ENCODE results near the gene IDUA.

DNA sequence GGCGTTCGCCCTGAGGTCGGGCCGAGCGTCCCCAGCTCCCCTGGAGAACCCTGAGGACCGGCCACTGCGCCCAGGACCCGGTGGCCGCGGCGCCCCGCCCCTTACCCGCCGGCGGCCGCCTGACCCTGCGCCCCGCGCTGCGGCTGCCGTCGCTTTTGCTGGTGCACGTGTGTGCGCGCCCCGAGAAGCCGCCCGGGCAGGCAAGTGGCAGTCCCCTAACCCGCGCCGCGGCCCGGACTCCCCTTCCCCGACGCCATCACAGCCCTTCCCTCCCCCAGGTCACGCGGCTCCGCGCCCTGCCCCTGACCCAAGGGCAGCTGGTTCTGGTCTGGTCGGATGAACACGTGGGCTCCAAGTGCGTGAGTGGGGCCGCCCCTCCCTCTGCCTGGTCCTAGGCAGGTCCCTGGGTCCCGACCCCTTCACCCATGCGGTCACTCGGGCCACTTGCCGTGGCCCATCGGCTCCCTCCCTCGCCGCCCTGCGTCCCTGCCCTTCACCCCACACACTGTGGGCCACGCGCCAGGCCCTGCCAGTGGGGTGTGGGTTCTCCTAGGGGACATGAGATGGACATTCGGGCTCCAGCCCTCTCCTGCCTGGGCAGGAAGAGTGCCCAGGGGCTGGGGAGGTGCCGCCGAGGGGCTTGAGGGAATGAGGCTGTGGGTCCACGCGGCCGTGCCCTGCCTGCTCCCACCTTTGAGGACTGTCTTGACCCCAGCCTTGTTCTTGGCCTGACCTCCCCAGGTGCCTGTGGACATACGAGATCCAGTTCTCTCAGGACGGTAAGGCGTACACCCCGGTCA is 16.6 kb downstream of the IDUA start:
- no peak for TF ChIP-seq ZNF274 (IDR thresholded peaks at IDR 0.05; ENCODE audit: low read depth, low read length)
- no peak for TF ChIP-seq YY1 (IDR thresholded peaks at IDR 0.05; ENCODE audit: insufficient read depth, insufficient read length)
- no peak for TF ChIP-seq SUZ12 (IDR thresholded peaks at IDR 0.05; ENCODE audit: extremely low read depth, insufficient read depth, insufficient read length)

Measured in NT2/D1 (cell line).